OCI-M2 (cell line): ENCODE measurements around the gene SLC9A3.
"Not testable (repeated sequence)": the region's sequence is repeated elsewhere in the genome, so short reads cannot be mapped to it uniquely, and the experiment has no call there.

Experiments used
- DNase-seq: peaks from one replicate; lab custom pipeline; 2025; ENCODE audit not compliant: unreplicated experiment; lab: John Stamatoyannopoulos, UW

The SLC9A3 gene

DNA sequence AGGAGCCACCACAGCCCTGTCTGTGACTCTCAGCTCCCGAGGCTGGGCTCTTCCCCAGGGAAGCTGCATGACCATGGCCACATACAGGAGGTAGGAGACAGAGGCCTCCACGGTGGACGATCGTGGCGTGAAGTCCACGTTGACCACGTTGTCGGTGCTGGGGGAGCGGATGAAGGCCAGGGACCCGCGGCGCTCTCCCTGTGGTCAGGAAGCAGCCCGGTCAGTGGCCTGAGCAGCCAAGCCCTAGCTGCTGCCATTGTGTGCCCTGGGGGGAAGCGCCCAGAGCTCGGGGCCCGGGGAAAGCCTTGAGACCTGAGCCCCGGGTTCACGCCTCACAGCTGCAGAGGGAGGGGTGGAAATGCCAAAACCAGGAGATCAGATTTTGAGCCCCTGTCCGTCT is 47.0 kb downstream of the SLC9A3 start:
- DNase-seq: no peak

DNA sequence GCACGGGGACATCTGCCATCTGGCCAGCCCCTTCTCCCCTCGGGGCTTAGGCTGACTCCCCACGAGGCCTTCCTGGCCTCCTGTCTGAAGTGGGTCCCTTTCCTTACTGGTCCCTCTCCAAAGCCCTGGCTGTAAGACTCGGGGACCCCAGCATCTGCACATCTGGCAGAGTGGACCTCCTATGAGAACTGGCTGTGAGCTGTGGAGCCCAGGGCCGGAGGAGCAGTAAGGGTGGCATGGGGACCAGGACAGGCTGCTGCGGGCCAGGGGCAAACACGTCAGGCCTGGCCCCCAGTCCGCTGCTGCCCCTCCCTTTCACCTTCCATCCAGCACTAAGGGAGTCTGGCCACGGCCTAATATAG is 47.5 kb downstream of the SLC9A3 start:
- DNase-seq: no peak

DNA sequence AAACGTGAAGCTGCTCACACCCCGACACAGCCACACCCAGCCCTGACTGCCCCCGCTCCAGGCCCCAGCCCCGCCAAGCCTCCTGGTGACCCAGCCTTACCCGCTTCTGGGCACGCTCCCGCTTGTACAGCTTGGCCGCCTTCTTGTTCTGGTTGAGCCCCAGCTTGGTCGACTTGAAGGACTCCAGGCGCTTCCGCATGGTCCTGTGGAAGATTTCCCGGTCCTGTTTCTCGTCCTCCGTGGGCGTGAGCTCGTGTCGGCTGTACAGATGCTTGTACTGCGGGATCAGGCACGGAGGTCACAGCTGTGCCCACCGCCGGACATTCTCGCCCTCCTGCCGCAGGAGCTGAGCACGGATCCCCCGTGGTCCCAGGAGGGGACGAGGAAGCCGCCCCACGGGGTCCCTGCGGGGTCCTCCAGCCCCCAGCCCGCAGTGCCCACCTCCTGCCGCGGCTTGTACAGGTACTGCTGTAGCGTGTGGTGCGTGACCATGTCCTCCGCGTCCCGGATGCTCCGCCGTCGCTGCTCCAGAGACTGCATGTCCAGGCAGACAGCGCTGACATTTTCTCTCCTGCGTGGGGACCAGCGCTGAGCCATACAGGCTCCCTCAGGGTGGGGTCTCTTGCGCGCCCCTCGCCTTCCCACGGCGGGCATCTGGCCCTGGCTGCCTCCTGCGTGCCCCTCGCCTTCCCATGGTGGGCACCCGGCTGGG is 48.0 kb downstream of the SLC9A3 start:
- no peak for DNase-seq

DNA sequence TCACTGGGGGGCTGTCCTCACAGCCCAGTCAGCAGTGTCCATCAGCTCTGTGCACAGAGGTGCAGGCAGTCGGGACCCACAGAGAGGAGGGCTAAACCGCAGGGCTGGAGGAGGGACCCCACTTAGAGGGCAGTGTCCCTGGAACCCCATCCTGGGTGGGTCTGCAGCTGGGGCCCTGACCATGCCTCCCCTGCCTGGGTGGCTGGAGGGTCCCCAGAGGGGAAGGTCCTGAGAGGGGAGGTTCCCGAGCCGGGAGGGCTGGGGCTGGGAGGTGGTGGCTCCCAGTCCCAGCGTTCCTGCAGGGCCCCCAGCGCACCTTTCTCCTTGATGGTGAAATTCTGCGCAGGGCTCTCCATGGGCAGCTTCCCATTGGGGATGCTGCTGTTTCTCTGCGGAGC is 48.5 kb downstream of the SLC9A3 start:
- no peak for DNase-seq

DNA sequence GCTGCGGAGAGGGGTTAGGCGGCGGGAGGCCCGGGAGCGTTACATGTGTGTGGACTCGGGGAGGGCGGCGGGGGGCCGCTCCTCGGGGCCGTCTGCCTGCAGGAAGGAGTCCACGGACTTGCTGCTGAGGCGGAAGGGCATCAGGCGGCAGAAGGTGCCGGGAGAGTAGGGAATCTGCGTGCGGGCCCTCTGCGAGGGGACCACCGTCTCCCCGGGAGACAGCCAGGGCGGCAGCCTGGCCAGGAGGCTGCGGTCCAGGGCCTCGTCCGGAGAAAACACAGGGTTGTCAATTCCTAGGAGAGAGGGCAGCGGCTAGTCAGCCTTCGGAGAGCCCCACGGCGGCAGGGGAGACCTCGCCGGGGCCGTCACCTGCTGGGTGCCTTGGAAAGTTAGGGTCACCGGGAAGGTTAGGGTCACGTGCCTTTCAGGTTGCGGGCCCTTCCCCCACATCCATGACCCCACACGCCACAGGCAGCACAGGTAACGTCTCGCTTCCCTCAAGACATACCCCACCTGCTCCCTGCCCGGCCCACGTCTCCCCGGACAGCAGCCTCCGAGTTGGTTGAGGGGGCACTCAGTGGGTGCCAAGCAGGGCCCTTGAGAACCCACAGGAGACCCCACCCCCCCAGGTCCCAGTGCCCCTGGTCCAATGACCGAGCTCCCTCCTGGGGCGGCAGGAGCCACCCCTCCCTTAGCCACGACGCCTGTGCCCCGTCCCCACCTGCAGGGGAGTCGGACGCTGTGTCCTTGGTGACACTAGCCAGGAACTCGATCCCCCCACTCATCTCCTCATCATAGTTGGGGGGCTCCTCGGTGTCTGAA is 49.2 kb downstream of the SLC9A3 start:
- no peak for DNase-seq

DNA sequence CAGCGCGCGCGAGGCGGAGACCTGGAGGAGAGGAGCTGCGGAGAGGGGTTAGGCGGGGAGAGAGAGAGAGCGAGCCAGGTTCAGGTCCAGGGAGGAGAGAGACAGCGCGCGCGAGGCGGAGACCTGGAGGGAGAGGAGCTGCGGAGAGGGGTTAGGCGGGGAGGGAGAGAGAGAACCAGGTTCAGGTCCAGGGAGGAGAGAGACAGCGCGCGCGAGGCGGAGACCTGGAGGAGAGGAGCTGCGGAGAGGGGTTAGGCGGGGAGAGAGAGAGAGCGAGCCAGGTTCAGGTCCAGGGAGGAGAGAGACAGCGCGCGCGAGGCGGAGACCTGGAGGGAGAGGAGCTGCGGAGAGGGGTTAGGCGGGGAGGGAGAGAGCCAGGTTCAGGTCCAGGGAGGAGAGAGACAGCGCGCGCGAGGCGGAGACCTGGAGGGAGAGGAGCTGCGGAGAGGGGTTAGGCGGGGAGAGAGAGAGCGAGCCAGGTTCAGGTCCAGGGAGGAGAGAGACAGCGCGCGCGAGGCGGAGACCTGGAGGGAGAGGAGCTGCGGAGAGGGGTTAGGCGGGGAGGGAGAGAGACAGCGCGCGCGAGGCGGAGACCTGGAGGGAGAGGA is 49.9 kb downstream of the SLC9A3 start:
- DNase-seq: not testable (repeated sequence)

DNA sequence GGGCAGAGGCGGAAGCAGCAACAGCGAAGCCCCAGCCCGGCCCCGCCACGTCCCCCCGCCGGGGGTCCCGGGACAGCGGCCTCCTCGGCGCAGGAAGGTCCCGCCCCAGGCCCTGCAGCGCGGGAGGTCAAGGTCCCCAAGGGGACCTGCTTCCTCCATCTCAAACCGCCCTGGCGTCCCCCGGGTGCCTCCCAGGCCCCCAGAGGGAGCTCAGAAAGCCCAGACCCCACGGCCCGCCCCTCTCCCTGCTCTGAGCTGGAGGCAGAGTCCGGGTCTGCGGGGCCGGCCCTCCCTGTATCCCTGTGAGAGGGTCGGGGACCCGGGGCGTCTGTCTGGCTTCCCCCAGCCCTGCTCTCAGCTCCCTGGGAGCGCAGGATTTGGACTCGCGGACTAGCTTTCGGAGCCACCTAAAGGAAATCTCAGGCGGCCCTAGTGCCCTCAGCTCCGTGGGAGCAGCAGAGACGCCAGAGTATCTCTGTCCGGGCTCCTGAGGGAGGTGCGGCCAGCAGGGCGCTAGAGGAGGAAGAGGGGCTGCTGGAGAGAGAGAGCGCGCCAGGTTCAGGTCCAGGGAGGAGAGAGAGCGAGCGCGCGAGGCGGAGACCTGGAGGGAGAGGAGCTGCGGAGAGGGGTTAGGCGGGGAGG is 50.6 kb downstream of the SLC9A3 start:
- no peak for DNase-seq

DNA sequence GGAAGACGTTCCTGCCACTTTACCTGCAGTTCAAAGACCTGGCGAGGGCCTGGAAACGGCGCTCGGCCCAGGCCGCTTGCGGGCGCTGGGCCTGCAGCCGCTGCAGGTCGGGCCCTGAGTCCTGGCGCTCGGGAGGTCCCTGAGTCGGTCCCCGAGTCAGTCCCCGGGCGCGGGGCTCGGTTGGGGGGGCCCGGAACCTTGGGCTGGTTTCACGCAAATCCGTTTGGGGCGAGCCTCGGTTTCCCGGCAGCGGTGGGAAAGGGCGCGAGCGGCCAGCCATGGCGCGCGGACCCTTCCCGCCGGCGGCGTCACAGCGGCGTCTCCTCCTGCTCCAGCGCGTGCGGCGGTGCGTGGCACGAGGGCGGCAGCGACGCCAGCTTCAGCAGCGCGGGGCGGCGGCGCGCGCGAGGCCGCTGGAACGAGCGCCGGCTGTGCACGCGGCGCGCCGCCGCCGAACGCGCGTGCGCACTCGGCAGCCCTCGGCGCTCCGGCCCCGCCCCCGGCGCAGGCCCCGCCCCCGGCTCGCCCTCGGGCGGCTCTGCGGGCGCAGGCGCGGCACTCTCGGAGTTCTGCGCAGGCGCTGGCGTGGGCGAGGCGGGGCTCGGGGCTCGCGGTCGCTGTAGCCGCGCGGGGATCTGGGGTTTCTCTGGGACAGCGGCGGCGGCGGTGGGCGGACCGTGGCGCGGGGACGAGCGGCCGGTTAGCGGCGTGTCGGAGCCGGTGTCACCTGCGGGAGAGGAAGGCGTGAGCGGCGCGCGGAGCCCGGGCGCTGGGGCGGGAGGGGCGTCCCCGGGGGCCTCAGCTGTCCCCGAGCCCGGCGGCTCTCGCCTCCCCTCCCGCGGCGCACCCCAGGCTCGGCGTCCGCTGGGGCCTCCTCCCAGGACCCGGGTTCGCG is 51.3 kb downstream of the SLC9A3 start:
- DNase-seq: no peak

DNA sequence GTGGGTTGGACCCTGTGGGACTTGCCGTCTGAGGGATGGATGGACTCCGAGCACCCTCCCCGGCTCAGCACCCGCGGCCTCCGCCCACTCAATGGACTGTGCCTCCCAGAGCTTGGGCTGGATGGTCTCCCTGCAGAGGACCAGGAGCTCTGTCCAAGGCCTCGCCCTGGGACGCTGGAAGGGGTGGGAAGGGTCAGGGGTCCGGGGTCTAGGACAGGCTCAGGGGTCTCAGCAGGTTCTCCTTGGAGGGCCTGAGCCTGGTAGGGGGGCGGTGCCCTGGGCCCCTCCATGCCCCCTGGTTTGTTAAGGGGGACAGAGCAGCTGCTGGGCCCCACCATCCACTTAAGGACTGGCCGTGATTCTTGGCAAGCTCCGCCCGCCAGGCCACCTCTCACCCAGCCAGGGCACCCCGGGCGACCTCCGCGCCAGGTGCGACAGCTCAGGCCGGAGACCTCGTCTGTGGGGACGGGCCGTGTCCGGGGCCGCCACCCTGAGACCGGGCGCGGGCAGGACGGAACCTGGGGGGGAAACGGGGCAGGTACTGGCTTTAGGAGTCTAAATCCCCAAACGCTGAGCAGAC is 52.1 kb downstream of the SLC9A3 start:
- no peak for DNase-seq

DNA sequence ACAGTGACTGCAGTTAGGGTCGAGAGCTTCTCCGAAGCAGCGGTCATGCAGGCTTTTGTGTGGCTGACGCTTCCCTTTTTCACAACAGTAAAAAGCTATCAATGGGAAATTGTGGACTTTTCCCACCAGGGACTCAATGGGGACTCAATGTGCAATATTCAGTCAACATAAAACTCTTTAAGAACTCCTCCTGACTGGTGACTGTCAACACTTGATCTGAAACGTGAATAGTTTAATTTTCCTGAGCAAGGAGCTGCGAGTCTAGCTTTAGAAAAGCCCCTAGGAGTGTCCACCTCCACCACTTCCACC is 52.5 kb downstream of the SLC9A3 start:
- DNase-seq: no peak

DNA sequence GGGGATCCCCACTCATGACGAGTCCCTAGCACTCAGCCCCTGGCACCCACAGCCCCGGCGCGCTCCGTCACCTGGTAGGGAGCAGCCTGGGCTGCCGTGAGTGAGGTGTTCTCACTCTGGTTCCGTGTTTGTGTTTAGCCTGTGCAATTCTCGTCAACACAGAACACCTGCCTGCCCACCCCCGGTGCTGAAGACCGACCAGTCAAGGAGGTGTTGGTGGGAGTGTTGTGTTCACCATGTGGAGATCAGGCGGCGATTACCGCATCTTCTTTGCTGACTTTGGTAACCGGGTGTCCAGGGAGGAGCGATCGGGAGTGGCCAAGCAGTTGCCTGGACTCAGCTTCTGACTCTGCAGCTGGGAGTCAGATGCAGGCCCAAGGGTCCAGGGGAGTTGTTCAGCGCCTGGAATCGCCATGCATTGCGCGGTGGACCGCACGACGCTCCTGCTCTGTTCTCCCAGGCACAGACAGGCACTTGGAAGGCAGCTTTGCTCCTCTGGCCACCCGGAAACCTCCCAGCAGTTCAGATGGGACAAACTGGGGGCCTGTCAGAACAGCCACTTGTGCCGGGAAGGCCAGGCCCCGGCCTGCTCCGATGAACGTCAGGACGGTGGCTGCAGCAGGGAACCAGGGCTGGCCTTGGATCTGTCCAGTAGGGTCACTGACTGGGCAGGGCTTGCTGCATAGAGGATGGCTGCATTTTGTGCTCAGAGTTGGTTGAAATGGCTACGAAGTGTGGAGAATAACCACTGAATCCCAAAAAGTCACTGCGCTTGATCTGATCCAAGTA is 53.1 kb downstream of the SLC9A3 start:
- no peak for DNase-seq

DNA sequence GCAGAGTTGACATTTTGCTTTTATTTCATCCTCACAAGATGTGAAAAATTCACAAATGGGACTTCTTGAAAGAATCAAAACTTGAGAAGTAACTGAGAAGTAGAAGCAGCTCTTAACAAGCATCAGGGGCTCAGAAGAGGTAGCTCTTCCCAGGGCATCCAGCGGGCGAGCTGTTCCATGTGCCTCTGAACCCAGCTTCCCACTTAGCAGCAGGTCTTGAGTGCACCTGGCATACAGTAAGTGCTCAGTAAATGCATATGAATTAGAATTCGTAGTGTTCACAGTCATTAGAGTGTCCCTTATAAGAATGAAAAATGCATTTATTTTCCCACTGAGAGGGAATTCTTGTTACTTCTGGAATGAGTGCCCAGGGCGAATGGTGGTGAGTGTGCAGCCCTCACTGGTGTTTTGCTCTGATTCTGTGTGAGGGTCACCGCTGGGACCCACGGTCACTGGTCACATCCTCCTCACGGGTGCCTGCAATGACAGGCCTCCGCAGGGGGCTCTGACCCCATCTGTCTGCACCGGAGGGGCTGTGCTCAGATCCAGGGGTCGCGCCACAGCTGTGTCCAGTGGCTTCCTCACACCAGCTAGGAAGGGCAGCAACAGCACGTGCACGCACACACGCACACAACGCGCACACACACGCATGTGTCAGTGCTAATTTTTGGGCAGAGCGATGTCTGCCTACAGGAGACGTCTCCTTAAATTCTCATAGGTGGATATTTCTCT is 54.3 kb downstream of the SLC9A3 start:
- no peak for DNase-seq

DNA sequence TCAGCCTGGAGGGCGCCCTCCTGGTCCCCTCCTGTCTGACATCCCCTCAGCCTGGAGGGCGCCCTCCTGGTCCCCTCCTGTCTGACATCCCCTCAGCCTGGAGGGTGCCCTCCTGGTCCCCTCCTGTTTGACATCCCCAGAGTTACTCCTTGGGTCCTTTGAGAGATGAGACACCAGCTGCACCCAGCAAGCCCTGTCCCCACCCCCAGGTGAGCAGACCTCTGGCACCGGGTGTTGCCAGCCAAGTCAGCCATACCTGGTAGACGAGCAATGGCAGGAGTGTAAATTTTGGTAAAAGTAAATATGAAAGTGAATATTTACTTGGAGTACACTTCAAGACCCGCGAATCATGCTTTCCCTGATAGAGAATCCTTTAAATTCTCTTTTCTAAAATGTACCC is 55.8 kb downstream of the SLC9A3 start:
- DNase-seq: no peak

DNA sequence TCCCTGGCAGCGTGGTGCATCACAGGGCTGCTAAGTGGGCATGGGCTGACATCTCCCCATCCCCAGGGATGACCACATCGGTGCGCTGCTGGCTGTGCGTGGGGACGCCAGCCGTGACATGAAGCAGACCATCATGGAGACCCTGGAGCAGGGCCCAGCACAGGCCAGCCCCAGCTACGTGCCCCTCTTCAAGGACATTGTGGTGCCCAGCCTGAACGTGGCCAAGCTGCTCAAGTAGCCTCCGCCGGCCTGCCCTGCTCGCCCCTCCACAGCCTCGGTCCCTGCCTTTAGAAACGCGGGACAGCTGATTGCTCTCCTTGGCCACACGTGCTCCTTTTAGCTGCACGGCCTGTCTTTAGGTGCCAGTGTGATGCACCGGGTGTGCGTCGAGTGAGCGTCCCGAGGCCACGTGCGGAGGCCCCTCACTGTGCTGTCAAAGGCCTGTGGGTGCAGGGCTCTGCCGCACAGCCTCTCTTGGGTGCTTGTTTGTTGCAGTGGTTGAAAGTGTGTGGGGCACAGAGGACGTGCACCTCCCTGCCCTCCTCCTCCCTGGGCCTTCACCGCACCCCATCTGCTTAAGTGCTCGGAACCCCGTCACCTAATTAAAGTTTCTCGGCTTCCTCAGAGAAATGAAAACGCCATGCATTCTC is 57.5 kb downstream of the SLC9A3 start:
- no peak for DNase-seq

DNA sequence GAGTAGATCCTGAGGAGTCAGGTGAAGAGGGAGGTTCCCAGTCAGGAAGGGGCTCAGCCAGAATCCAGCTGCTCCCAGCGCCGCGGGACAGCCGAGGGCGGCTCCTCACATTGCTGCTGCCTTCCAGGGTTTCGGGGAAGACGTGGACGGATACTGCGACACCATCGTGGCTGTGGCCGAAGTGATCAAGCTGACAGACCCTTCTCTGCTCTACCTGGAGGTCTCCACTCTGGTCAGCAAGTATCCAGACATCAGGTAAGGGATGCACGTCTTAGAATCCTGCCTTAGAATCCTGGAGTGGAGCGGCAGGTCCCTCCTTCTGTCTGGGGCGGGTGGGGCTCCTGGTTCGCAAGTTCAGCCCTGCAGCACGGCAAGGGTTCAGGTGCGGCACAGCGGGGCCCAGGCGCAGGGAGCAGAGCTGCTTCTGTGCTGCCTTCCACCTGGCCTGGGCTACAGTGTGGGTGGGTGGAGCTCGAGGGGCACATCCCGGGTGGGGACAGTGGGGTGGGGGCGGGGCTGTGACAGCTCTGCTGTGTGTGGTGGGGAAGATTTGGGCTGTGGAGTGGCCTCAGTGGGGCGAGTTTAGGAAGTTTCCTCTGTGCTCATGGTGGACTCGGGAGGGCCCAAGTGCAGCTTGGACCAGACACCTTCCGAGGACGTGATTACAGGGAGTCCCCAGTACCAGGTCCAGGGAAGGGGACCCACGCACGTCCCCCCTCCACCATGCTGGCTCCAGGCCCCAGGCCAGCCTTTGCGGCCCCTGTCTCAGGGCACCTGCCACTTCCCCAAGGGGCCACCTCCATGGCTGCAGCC is 58.5 kb downstream of the SLC9A3 start:
- DNase-seq: no peak

DNA sequence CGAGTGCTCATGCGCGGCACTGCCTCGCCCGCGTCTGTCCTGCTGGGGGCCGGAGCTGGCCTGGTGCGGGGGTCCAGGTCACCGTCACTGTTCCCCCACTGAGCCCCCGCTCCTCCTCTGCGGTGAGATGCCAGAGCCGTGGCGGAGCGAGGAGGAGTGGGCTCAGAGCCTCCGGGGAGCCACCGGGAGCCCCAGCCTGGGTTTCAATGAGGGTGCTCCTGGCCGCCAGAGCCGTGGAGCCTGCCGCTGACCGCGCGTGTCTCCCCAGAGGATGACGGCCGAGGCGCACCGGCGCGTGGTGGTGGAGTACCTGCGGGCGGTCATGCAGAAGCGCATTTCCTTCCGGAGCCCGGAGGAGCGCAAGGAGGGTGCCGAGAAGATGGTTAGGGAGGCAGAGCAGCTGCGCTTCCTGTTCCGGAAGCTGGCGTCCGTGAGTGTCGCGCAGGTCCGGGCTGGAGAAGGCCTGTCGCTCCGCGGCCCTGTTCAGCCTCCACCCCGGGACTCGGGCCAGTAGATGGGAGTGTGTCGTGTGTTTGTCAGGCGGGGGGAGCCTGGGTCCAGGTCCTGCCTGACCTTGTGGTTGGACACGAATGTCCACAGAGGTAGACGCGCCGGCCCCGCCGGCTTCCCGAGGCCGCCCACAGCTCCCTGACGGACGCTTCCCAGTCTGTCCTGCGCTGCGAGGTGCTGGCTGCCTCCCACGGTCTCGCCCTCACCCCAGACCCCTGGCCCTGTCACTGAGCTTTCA is 59.2 kb downstream of the SLC9A3 start:
- no peak for DNase-seq

DNA sequence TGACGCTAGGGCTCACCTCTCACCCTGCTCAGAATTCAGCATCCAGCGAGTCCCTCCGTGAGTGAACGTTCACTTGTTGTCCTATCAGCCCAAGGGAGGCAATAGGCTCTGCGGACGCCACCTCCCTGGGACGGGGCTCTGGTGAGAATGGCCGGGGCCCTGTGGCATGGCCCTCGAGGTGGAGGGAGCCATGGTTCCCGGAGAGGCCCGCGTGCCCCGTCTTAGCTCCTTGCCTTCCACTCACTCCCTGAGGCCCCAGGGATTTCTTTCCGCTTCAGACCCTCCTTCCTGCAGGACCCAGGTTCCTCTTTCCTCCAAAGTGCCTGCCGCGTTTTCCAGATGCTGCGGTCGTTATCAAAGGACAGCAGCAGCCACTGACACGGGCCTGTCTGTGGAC is 59.8 kb downstream of the SLC9A3 start:
- no peak for DNase-seq
